ENCODE measurements around the gene LRP6. TPM values are rescaled to one million over a fixed set of nuclear protein-coding genes. Genes with fewer than 3 reads are reported as not detected.

The LRP6 gene
- total and polyA plus RNA-seq, 3 experiments from 2014 or later, result 0.12 to 2.4 (median 0.94) TPM

GRCh38 chr12:12181511-12181910 is 85.3 kb downstream of the LRP6 start:
- CTCF ChIA-PET, result no interaction called here
- H3K4me3 ChIP-seq (ENCODE audit: low read length), result no peak overlapping the region
- H3K27me3 ChIP-seq (ENCODE audit: insufficient read depth, low read length, poor library complexity, severe bottlenecking), result no peaks in the 10 kb centered on the region

GRCh38 chr12:12180575-12180974 is 86.3 kb downstream of the LRP6 start:
- ChIA-PET POLR2A (no interaction called here), CTCF (no interaction called here)

More at GRCh38 chr12:12181511-12181910, 85.3 kb downstream of the LRP6 start:
- no peaks in the 10 kb centered on the region for H3K9me3 Mint-ChIP-seq
- Histone ChIP-seq H3K27ac (ENCODE audit: low read depth, low read length) (no peak overlapping the region), H3K4me1 (ENCODE audit: insufficient read depth, low read length) (no peaks in the 10 kb centered on the region), H3K36me3 (ENCODE audit: insufficient read depth, low read length) (no peaks in the 10 kb centered on the region), H3K9me3 (ENCODE audit: low read length) (no peaks in the 10 kb centered on the region)
- H3K36me3 Mint-ChIP-seq, result no peaks in the 10 kb centered on the region
- no peak overlapping the region for H3K4me3 Mint-ChIP-seq
- H3K4me1 Mint-ChIP-seq, result no peaks in the 10 kb centered on the region
- peaks cover 10 to 49% of the 10 kb centered on the region in 2 donors for H3K27me3 Mint-ChIP-seq
- no peak overlapping the region for H3K27ac Mint-ChIP-seq
- DNase-seq, result no peak
- POLR2A ChIA-PET, result no interaction called here

GRCh38 chr12:12180136-12180535 is 86.7 kb downstream of the LRP6 start:
- Histone ChIP-seq H3K4me1 (ENCODE audit: insufficient read depth, low read length) (no peaks in the 10 kb centered on the region), H3K27me3 (ENCODE audit: insufficient read depth, low read length, poor library complexity, severe bottlenecking) (no peaks in the 10 kb centered on the region), H3K27ac (ENCODE audit: low read depth, low read length) (no peak overlapping the region), H3K4me3 (ENCODE audit: low read length) (no peak overlapping the region), H3K9me3 (ENCODE audit: low read length) (no peaks in the 10 kb centered on the region), H3K36me3 (ENCODE audit: insufficient read depth, low read length) (no peaks in the 10 kb centered on the region)
- Mint-ChIP-seq H3K4me1 (no peaks in the 10 kb centered on the region), H3K9me3 (no peaks in the 10 kb centered on the region), H3K27ac (no peak overlapping the region), H3K27me3 (peaks cover 10 to 54% of the 10 kb centered on the region in 2 donors), H3K4me3 (no peak overlapping the region), H3K36me3 (no peaks in the 10 kb centered on the region)
- CTCF ChIA-PET, result no interaction called here
- DNase-seq, result no peak
- POLR2A ChIA-PET, result no interaction called here

More at GRCh38 chr12:12180575-12180974, 86.3 kb downstream of the LRP6 start:
- peaks cover 10 to 57% of the 10 kb centered on the region in 2 donors for H3K27me3 Mint-ChIP-seq
- H3K9me3 ChIP-seq (ENCODE audit: low read length), result no peaks in the 10 kb centered on the region
- H3K36me3 Mint-ChIP-seq, result no peaks in the 10 kb centered on the region
- no peaks in the 10 kb centered on the region for H3K36me3 ChIP-seq (ENCODE audit: insufficient read depth, low read length)
- no peak for DNase-seq
- no peak overlapping the region for H3K4me3 ChIP-seq (ENCODE audit: low read length)
- no peaks in the 10 kb centered on the region for H3K27me3 ChIP-seq (ENCODE audit: insufficient read depth, low read length, poor library complexity, severe bottlenecking)
- no peaks in the 10 kb centered on the region for H3K4me1 Mint-ChIP-seq
- H3K4me1 ChIP-seq (ENCODE audit: insufficient read depth, low read length), result no peaks in the 10 kb centered on the region
- H3K27ac Mint-ChIP-seq, result no peak overlapping the region
- H3K9me3 Mint-ChIP-seq, result no peaks in the 10 kb centered on the region
- no peak overlapping the region for H3K4me3 Mint-ChIP-seq
- no peak overlapping the region for H3K27ac ChIP-seq (ENCODE audit: low read depth, low read length)

GRCh38 chr12:12178559-12178958 is 88.3 kb downstream of the LRP6 start:
- Histone ChIP-seq H3K27ac (ENCODE audit: low read depth, low read length) (no peak overlapping the region), H3K4me3 (ENCODE audit: low read length) (no peak overlapping the region), H3K36me3 (ENCODE audit: insufficient read depth, low read length) (no peaks in the 10 kb centered on the region), H3K9me3 (ENCODE audit: low read length) (no peaks in the 10 kb centered on the region), H3K27me3 (ENCODE audit: insufficient read depth, low read length, poor library complexity, severe bottlenecking) (no peaks in the 10 kb centered on the region), H3K4me1 (ENCODE audit: insufficient read depth, low read length) (no peaks in the 10 kb centered on the region)
- ChIA-PET CTCF (no interaction called here), POLR2A (no interaction called here)
- H3K9me3 Mint-ChIP-seq, result no peaks in the 10 kb centered on the region
- H3K36me3 Mint-ChIP-seq, result no peaks in the 10 kb centered on the region
- no peak overlapping the region for H3K4me3 Mint-ChIP-seq
- DNase-seq, result no peak
- H3K27me3 Mint-ChIP-seq, result peaks cover 9 to 62% of the 10 kb centered on the region in 2 donors
- no peaks in the 10 kb centered on the region for H3K4me1 Mint-ChIP-seq
- H3K27ac Mint-ChIP-seq, result no peak overlapping the region

- Histone ChIP-seq H3K27me3 (ENCODE audit: insufficient read depth, low read length, poor library complexity, severe bottlenecking) (no peaks in the 10 kb centered on the region), H3K4me3 (ENCODE audit: low read length) (no peak overlapping the region), H3K27ac (ENCODE audit: low read depth, low read length) (no peak overlapping the region), H3K36me3 (ENCODE audit: insufficient read depth, low read length) (no peaks in the 10 kb centered on the region), H3K9me3 (ENCODE audit: low read length) (no peaks in the 10 kb centered on the region), H3K4me1 (ENCODE audit: insufficient read depth, low read length) (peaks cover 9% of the 10 kb centered on the region)
- Mint-ChIP-seq H3K4me1 (peaks cover 12 to 13% (median 13%) of the 10 kb centered on the region in 3 donors), H3K9me3 (no peaks in the 10 kb centered on the region), H3K27ac (no peak overlapping the region), H3K4me3 (no peak overlapping the region), H3K27me3 (peaks cover 6 to 55% of the 10 kb centered on the region in 2 donors), H3K36me3 (no peaks in the 10 kb centered on the region)
- POLR2A ChIA-PET, result no interaction called here
- CTCF ChIA-PET, result no interaction called here
- no peak for DNase-seq
These were observed 90.4 kb downstream of the LRP6 start for GRCh38 chr12:12176402-12176801.

- DNase-seq, result peak in 1 of 5 donors; percentile 45
- Mint-ChIP-seq H3K27ac (no peak overlapping the region), H3K27me3 (peaks cover 7 to 44% of the 10 kb centered on the region in 2 donors), H3K4me1 (peaks cover 12 to 13% (median 13%) of the 10 kb centered on the region in 3 donors), H3K36me3 (peaks cover 0 to 1% (median 0%) of the 10 kb centered on the region in 3 donors), H3K9me3 (no peaks in the 10 kb centered on the region), H3K4me3 (no peak overlapping the region)
- H3K27ac ChIP-seq (ENCODE audit: low read depth, low read length), result no peak overlapping the region
- H3K9me3 ChIP-seq (ENCODE audit: low read length), result no peaks in the 10 kb centered on the region
- no peaks in the 10 kb centered on the region for H3K36me3 ChIP-seq (ENCODE audit: insufficient read depth, low read length)
- ChIA-PET POLR2A (no interaction called here), CTCF (no interaction called here)
- no peaks in the 10 kb centered on the region for H3K27me3 ChIP-seq (ENCODE audit: insufficient read depth, low read length, poor library complexity, severe bottlenecking)
- H3K4me1 ChIP-seq (ENCODE audit: insufficient read depth, low read length), result peaks cover 9% of the 10 kb centered on the region
- H3K4me3 ChIP-seq (ENCODE audit: low read length), result no peak overlapping the region
These were observed 94.8 kb downstream of the LRP6 start for GRCh38 chr12:12171991-12172511.

GRCh38 chr12:12167847-12168246 is 99.0 kb downstream of the LRP6 start:
- peaks cover 11 to 39% of the 10 kb centered on the region in 2 donors for H3K27me3 Mint-ChIP-seq
- H3K36me3 ChIP-seq (ENCODE audit: insufficient read depth, low read length), result no peaks in the 10 kb centered on the region
- H3K4me3 ChIP-seq (ENCODE audit: low read length), result no peak overlapping the region
- H3K36me3 Mint-ChIP-seq, result peaks cover 0 to 1% (median 0%) of the 10 kb centered on the region in 3 donors
- H3K4me1 Mint-ChIP-seq, result peaks cover 12 to 13% (median 13%) of the 10 kb centered on the region in 3 donors
- ChIA-PET POLR2A (no interaction called here), CTCF (no interaction called here)
- no peak for DNase-seq
- no peaks in the 10 kb centered on the region for H3K27me3 ChIP-seq (ENCODE audit: insufficient read depth, low read length, poor library complexity, severe bottlenecking)
- no peaks in the 10 kb centered on the region for H3K9me3 ChIP-seq (ENCODE audit: low read length)
- peaks cover 9% of the 10 kb centered on the region for H3K4me1 ChIP-seq (ENCODE audit: insufficient read depth, low read length)
- no peak overlapping the region for H3K4me3 Mint-ChIP-seq
- no peak overlapping the region for H3K27ac ChIP-seq (ENCODE audit: low read depth, low read length)
- no peak overlapping the region for H3K27ac Mint-ChIP-seq
- no peaks in the 10 kb centered on the region for H3K9me3 Mint-ChIP-seq

- no peak for DNase-seq
- H3K9me3 Mint-ChIP-seq, result no peaks in the 10 kb centered on the region
- Histone ChIP-seq H3K36me3 (ENCODE audit: insufficient read depth, low read length) (no peaks in the 10 kb centered on the region), H3K27me3 (ENCODE audit: insufficient read depth, low read length, poor library complexity, severe bottlenecking) (no peaks in the 10 kb centered on the region), H3K4me3 (ENCODE audit: low read length) (no peak overlapping the region), H3K27ac (ENCODE audit: low read depth, low read length) (no peak overlapping the region), H3K4me1 (ENCODE audit: insufficient read depth, low read length) (peaks cover under 1% of the 10 kb centered on the region), H3K9me3 (ENCODE audit: low read length) (no peaks in the 10 kb centered on the region)
- peaks cover 4% of the 10 kb centered on the region in 3 donors for H3K4me1 Mint-ChIP-seq
- no peak overlapping the region for H3K27ac Mint-ChIP-seq
- peaks cover 11 to 45% of the 10 kb centered on the region in 2 donors for H3K27me3 Mint-ChIP-seq
- H3K36me3 Mint-ChIP-seq, result peaks cover 0 to 1% (median 0%) of the 10 kb centered on the region in 3 donors
- ChIA-PET CTCF (no interaction called here), POLR2A (no interaction called here)
- H3K4me3 Mint-ChIP-seq, result no peak overlapping the region
These were observed 100.1 kb downstream of the LRP6 start for GRCh38 chr12:12166751-12167150.

All from CD8-positive, alpha-beta memory T cell (primary cell).